HCT116 (cell line): ENCODE measurements around the gene ZNF681. TPM values are rescaled to one million over a fixed set of nuclear protein-coding genes. Genes with fewer than 3 reads are reported as not detected.

Experiments
- ATAC-seq: fragments of 200-7000 bp; cut with Tn5 transposase; 2 replicates; pipeline ENCODE4 v1.9.1; 2020; ENCODE audit warnings: mild to moderate bottlenecking, moderate library complexity
- BruUV-seq: library from RNA; stranded (reverse); fragments of 400-500 nt; replicated peaks from 2 replicates; lab custom pipeline; 2021; lab: Mats Ljungman, UMichigan
- CTCF ChIA-PET: fragments of 300-600 bp; sonication (Branson Sonifier 250); formaldehyde crosslinking; loops from one replicate; lab custom pipeline; 2021; ENCODE audit warnings: antibody characterized with exemption; lab: Charles Lee
- POLR2A ChIA-PET: fragments of 300-600, 350-600 bp; sonication (Branson Sonifier 250); formaldehyde crosslinking; loops from one replicate; lab custom pipeline; 2021; ENCODE audit warnings: antibody characterized with exemption; lab: Charles Lee
- RAD21 ChIA-PET, 2 experiments: fragments of 300-600 bp; sonication (Branson Sonifier 250); formaldehyde crosslinking; loops; one replicate each; lab custom pipeline; 2023; ENCODE audit warnings: low total read pairs in 2 of 2; ENCODE audit not compliant: uncharacterized antibody in 2 of 2, unreplicated experiment in 2 of 2, low non-redundant PET in 1 of 2; lab: Charles Lee
- DNase-seq: peaks from one replicate; pipeline ENCODE4 v3.0.0-alpha.2; 2010; ENCODE audit warnings: low read depth, low spot score
- H2AFZ ChIP-seq: fragments of 200-600 bp; shearing (Covaris generic), sonication (generic); 2 replicates; pipeline ENCODE4 v1.6.1; 2017; ENCODE audit warnings: low read depth, mixed run types, mixed read lengths, antibody characterized with exemption, low read length; ENCODE audit not compliant: poor library complexity, severe bottlenecking
- H3K27ac ChIP-seq: 2 replicates; pipeline ENCODE4 v1.5.1; 2012; ENCODE audit warnings: low read depth, low read length
- H3K27me3 ChIP-seq: fragments of 200-600 bp; sonication (generic); 2 replicates; pipeline ENCODE4 v1.6.1; 2016; ENCODE audit warnings: mixed run types, low read length, mixed read lengths; ENCODE audit not compliant: insufficient read depth
- H3K36me3 ChIP-seq, 2 experiments: fragments of 200-500 bp in 1 of 2; fragments of 200-600 bp in 1 of 2; sonication (Bioruptor generic) in 1 of 2; sonication (generic) in 1 of 2; 2 replicates each; pipeline versions ENCODE4 v1.5.1 to v1.6.1; 2014 to 2016; ENCODE audit warnings: low read length in 2 of 2, inconsistent platforms in 1 of 2, mixed read lengths in 1 of 2, mixed run types in 1 of 2; ENCODE audit not compliant: insufficient read depth in 2 of 2, control insufficient read depth in 1 of 2
- H3K4me1 ChIP-seq, 2 experiments: fragments of 200-600 bp in 1 of 2; sonication (generic) in 1 of 2; 2 replicates each; pipeline versions ENCODE4 v1.5.1 to v1.6.1; 2012 to 2017; ENCODE audit warnings: low read length in 2 of 2, inconsistent platforms in 1 of 2, mild to moderate bottlenecking in 1 of 2, mixed read lengths in 1 of 2, mixed run types in 1 of 2, moderate library complexity in 1 of 2; ENCODE audit not compliant: insufficient read depth in 2 of 2, control insufficient read depth in 1 of 2
- H3K4me2 ChIP-seq: fragments of 200-600 bp; sonication (generic); 2 replicates; pipeline ENCODE4 v1.6.1; 2017; ENCODE audit warnings: mixed run types, low read length, mixed read lengths
- H3K4me3 ChIP-seq, 2 experiments: fragments of 200-600 bp in 1 of 2; sonication (generic) in 1 of 2; replicated peaks in 1 of 2; 2 replicates each; pipeline ENCODE4 v1.5.1; 2011 to 2016; ENCODE audit warnings: low read length in 2 of 2, control low read depth in 1 of 2, low read depth in 1 of 2, mild to moderate bottlenecking in 1 of 2, mixed read lengths in 1 of 2, mixed run types in 1 of 2
- H3K79me2 ChIP-seq: fragments of 200-600 bp; sonication (generic); 2 replicates; pipeline ENCODE4 v1.6.1; 2017; ENCODE audit warnings: mild to moderate bottlenecking, mixed run types, low read length, moderate library complexity, mixed read lengths; ENCODE audit not compliant: insufficient read depth
- H3K9ac ChIP-seq: fragments of 200-600 bp; sonication (generic); 2 replicates; pipeline ENCODE4 v1.6.1; 2016; ENCODE audit warnings: low read length, mixed read lengths
- H3K9me2 ChIP-seq: fragments of 200-600 bp; sonication (generic), shearing (Covaris generic); 2 replicates; pipeline ENCODE4 v1.6.1; 2017; ENCODE audit warnings: mixed run types, mild to moderate bottlenecking, moderate library complexity; ENCODE audit not compliant: insufficient read depth
- H3K9me3 ChIP-seq, 2 experiments: fragments of 200-500 bp in 1 of 2; fragments of 200-600 bp in 1 of 2; sonication (Bioruptor generic) in 1 of 2; sonication (generic) in 1 of 2; 2 replicates each; pipeline ENCODE4 v1.6.1; 2014 to 2017; ENCODE audit warnings: low read length in 2 of 2, mixed read lengths in 2 of 2, inconsistent platforms in 1 of 2, low read depth in 1 of 2, mild to moderate bottlenecking in 1 of 2, mixed run types in 1 of 2, moderate library complexity in 1 of 2; ENCODE audit not compliant: control insufficient read depth in 1 of 2, insufficient read depth in 1 of 2
- H4K20me1 ChIP-seq: fragments of 200-600 bp; sonication (generic), shearing (Covaris generic); 2 replicates; pipeline ENCODE4 v1.6.1; 2017; ENCODE audit warnings: mixed run types, mild to moderate bottlenecking, moderate library complexity; ENCODE audit not compliant: insufficient read depth
- ATF3 ChIP-seq: IDR thresholded peaks from 2 replicates; pipeline ENCODE4 v1.6.1; 2012
- CEBPB ChIP-seq: IDR thresholded peaks from 2 replicates; pipeline ENCODE4 v1.6.1; 2012; ENCODE audit warnings: low read depth
- EGR1 ChIP-seq: IDR thresholded peaks from 2 replicates; pipeline ENCODE4 v1.6.1; 2012; ENCODE audit warnings: low read depth
- ELF1 ChIP-seq: IDR thresholded peaks from 2 replicates; pipeline ENCODE4 v1.6.1; 2012; ENCODE audit warnings: low read depth, borderline replicate concordance
- EZH2 ChIP-seq: fragments of 200-600 bp; sonication (generic); IDR thresholded peaks from 2 replicates; pipeline ENCODE4 v1.6.1; 2017; ENCODE audit warnings: antibody characterized with exemption, mixed run types
- EZH2phosphoT487 ChIP-seq: fragments of 200-600 bp; IDR thresholded peaks from 2 replicates; pipeline ENCODE4 v1.6.1; 2018; ENCODE audit warnings: antibody characterized with exemption, borderline replicate concordance
- FOSL1 ChIP-seq: IDR thresholded peaks from 2 replicates; pipeline ENCODE4 v1.6.1; 2012; ENCODE audit warnings: low read depth
- JUND ChIP-seq: IDR thresholded peaks from 2 replicates; pipeline ENCODE4 v1.6.1; 2012
- POLR2A ChIP-seq: IDR thresholded peaks from 2 replicates; pipeline ENCODE4 v1.7.0; 2011; ENCODE audit warnings: borderline replicate concordance; ENCODE audit not compliant: insufficient read depth, insufficient read length; ENCODE audit errors: extremely low read depth
- RAD21 ChIP-seq: IDR thresholded peaks from 2 replicates; pipeline ENCODE4 v1.6.1; 2012; ENCODE audit warnings: low read depth, mild to moderate bottlenecking
- SIN3A ChIP-seq: IDR thresholded peaks from 2 replicates; pipeline ENCODE4 v1.6.1; 2012; ENCODE audit warnings: low read depth
- SP1 ChIP-seq: IDR thresholded peaks from 2 replicates; pipeline ENCODE4 v1.6.1; 2012; ENCODE audit warnings: low read depth
- SRF ChIP-seq: IDR thresholded peaks from 2 replicates; pipeline ENCODE4 v1.6.1; 2012; ENCODE audit warnings: low read depth
- TCF7L2 ChIP-seq: IDR thresholded peaks from 2 replicates; pipeline ENCODE4 v1.7.0; 2011; ENCODE audit warnings: borderline replicate concordance, inconsistent platforms; ENCODE audit not compliant: insufficient read depth, insufficient read length; ENCODE audit errors: extremely low read depth
- YY1 ChIP-seq: IDR thresholded peaks from 2 replicates; pipeline ENCODE4 v1.6.1; 2011; ENCODE audit warnings: low read length, low read depth, moderate library complexity, mild to moderate bottlenecking; ENCODE audit not compliant: insufficient replicate concordance; ENCODE audit errors: extremely low read depth
- ZBTB33 ChIP-seq: IDR thresholded peaks from 2 replicates; pipeline ENCODE4 v1.6.1; 2011; ENCODE audit warnings: mild to moderate bottlenecking, low read length, moderate library complexity; ENCODE audit not compliant: insufficient replicate concordance; ENCODE audit errors: extremely low read depth
- ZFX ChIP-seq: fragments of 450-650 bp; IDR thresholded peaks from 2 replicates; pipeline ENCODE4 v1.6.1; 2017
- ZNF274 ChIP-seq: fragments of 200-500 bp; sonication (Bioruptor generic); IDR thresholded peaks from 2 replicates; pipeline ENCODE4 v1.6.1; 2014; ENCODE audit warnings: mild to moderate bottlenecking, low read depth, low read length, inconsistent platforms
- intact Hi-C: fragments of 100-400 bp; cut with micrococcal nuclease; formaldehyde crosslinking; loops from 2 replicates; pipeline ENCODE4 v1.10.0; 2022
- total RNA-seq: library from RNA; stranded (reverse); gene quantifications from one replicate; pipeline ENCODE4 v1.2.1, GENCODE V29; 2021; ENCODE audit not compliant: unreplicated experiment
- TF ChIP-seq, protein P1 (sequence below): IDR thresholded peaks from 2 replicates; pipeline ENCODE4 v1.6.1; 2012; ENCODE audit warnings: low read depth
- TF ChIP-seq, protein P2 (sequence below), 3 experiments: fragments of 200-600 bp in 1 of 3; sonication (generic) in 1 of 3; IDR thresholded peaks in 2 of 3; conservative IDR thresholded peaks in 1 of 3; 2 replicates each; pipeline ENCODE4 v1.5.1; 2012 to 2017; ENCODE audit warnings: low read depth in 2 of 3, low read length in 2 of 3, antibody characterized with exemption in 1 of 3, borderline replicate concordance in 1 of 3, control low read depth in 1 of 3, mild to moderate bottlenecking in 1 of 3, mixed read lengths in 1 of 3, mixed run types in 1 of 3, moderate library complexity in 1 of 3; ENCODE audit not compliant: insufficient read depth in 1 of 3

The ZNF681 gene
- total RNA-seq, 1 experiment from 2014 or later: not detected

DNA sequence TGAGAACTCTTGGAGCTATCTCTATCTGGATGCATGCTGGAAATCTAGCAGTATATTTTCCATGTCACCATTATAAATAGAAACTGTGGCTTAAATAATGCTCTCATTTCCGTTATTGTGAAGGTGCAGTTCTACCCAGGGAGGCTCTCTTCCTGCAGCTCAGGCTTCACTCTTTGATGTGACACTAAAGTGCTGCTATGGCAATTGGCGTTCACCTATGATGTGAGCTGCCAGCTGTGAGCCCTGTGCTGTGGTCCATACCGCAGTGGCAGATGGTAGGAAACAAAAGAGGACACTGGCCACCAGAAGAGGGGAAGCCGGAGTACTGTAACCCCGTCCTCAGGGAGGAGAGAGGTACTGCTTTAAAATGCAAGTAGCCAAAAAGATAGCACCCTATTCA lies 40.6 kb upstream of the ZNF681 start:
- POLR2A ChIA-PET: no interaction called here

More for the DNA sequence above, 40.6 kb upstream of the ZNF681 start:
- no peak for DNase-seq
- no peak overlapping the region for H3K27ac ChIP-seq
- no peaks in the 10 kb centered on the region for H4K20me1 ChIP-seq
- H3K9me3 ChIP-seq: peaks cover 0 to 20% of the 10 kb centered on the region in 2 experiments; a peak in 2 of 4 replicates
- intact Hi-C loops: no loop called here
- H3K4me1 ChIP-seq: no peaks in the 10 kb centered on the region
- no peaks in the 10 kb centered on the region for H3K79me2 ChIP-seq
- CTCF ChIA-PET: no interaction called here
- H3K4me2 ChIP-seq: no peak overlapping the region
- no peaks in the 10 kb centered on the region for H3K27me3 ChIP-seq
- no peaks in the 10 kb centered on the region for H3K9me2 ChIP-seq
- no peak for ATAC-seq
- RAD21 ChIA-PET: no interaction called here
- no TSS peak for BruUV-seq
- no peak overlapping the region for H3K9ac ChIP-seq
- no peaks in the 10 kb centered on the region for H3K36me3 ChIP-seq
- no peak overlapping the region for H2AFZ ChIP-seq
- no peak for TF ChIP-seq EZH2
- no peak for TF ChIP-seq SIN3A
- TF ChIP-seq, protein P1, sequence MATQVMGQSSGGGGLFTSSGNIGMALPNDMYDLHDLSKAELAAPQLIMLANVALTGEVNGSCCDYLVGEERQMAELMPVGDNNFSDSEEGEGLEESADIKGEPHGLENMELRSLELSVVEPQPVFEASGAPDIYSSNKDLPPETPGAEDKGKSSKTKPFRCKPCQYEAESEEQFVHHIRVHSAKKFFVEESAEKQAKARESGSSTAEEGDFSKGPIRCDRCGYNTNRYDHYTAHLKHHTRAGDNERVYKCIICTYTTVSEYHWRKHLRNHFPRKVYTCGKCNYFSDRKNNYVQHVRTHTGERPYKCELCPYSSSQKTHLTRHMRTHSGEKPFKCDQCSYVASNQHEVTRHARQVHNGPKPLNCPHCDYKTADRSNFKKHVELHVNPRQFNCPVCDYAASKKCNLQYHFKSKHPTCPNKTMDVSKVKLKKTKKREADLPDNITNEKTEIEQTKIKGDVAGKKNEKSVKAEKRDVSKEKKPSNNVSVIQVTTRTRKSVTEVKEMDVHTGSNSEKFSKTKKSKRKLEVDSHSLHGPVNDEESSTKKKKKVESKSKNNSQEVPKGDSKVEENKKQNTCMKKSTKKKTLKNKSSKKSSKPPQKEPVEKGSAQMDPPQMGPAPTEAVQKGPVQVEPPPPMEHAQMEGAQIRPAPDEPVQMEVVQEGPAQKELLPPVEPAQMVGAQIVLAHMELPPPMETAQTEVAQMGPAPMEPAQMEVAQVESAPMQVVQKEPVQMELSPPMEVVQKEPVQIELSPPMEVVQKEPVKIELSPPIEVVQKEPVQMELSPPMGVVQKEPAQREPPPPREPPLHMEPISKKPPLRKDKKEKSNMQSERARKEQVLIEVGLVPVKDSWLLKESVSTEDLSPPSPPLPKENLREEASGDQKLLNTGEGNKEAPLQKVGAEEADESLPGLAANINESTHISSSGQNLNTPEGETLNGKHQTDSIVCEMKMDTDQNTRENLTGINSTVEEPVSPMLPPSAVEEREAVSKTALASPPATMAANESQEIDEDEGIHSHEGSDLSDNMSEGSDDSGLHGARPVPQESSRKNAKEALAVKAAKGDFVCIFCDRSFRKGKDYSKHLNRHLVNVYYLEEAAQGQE: no peak
- no peak for TF ChIP-seq FOSL1
- no peak for TF ChIP-seq ZNF274
- no peak for TF ChIP-seq ATF3
- TF ChIP-seq RAD21: no peak
- TF ChIP-seq JUND: no peak
- TF ChIP-seq TCF7L2: no peak
- TF ChIP-seq EGR1: no peak
- TF ChIP-seq SRF: no peak
- no peak for TF ChIP-seq EZH2phosphoT487
- TF ChIP-seq ZFX: no peak
- TF ChIP-seq SP1: no peak
- TF ChIP-seq ELF1: no peak
- no peak for TF ChIP-seq ZBTB33
- TF ChIP-seq POLR2A: no peak
- TF ChIP-seq, protein P2, sequence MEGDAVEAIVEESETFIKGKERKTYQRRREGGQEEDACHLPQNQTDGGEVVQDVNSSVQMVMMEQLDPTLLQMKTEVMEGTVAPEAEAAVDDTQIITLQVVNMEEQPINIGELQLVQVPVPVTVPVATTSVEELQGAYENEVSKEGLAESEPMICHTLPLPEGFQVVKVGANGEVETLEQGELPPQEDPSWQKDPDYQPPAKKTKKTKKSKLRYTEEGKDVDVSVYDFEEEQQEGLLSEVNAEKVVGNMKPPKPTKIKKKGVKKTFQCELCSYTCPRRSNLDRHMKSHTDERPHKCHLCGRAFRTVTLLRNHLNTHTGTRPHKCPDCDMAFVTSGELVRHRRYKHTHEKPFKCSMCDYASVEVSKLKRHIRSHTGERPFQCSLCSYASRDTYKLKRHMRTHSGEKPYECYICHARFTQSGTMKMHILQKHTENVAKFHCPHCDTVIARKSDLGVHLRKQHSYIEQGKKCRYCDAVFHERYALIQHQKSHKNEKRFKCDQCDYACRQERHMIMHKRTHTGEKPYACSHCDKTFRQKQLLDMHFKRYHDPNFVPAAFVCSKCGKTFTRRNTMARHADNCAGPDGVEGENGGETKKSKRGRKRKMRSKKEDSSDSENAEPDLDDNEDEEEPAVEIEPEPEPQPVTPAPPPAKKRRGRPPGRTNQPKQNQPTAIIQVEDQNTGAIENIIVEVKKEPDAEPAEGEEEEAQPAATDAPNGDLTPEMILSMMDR (IDR thresholded peaks at IDR 0.05 in 2 of 3, conservative IDR thresholded peaks at IDR 0.05 in 1 of 3; ENCODE audit: borderline replicate concordance in 1 of 3, insufficient read depth in 1 of 3, low read depth in 2 of 3, low read length in 2 of 3): no peak
- TF ChIP-seq CEBPB: no peak
- no peak for TF ChIP-seq YY1
- no peak overlapping the region for H3K4me3 ChIP-seq
